SK-N-SH (cell line): ENCODE results near the gene ECSCR. TPM values are rescaled to one million over a fixed set of nuclear protein-coding genes. Genes with fewer than 3 reads are reported as not detected.

Source experiments
- CTCF ChIP-seq: fragments of 200-600 bp; sonication (generic); IDR thresholded peaks from 2 replicates; pipeline ENCODE4 v1.6.1; 2017; ENCODE audit warnings: antibody characterized with exemption, mild to moderate bottlenecking, moderate library complexity
- EZH2phosphoT487 ChIP-seq: fragments of 200-600 bp; sonication (generic); IDR thresholded peaks from 2 replicates; pipeline ENCODE4 v1.6.1; 2017; ENCODE audit warnings: low read depth, mixed run types, mild to moderate bottlenecking, antibody characterized with exemption, moderate library complexity, borderline replicate concordance
- FOSL2 ChIP-seq: IDR thresholded peaks from 2 replicates; pipeline ENCODE4 v1.4.0; 2012; ENCODE audit warnings: low read depth, mild to moderate bottlenecking, moderate library complexity, borderline replicate concordance
- FOXM1 ChIP-seq: IDR thresholded peaks from 2 replicates; pipeline ENCODE4 v1.4.0; 2012; ENCODE audit warnings: low read depth, mild to moderate bottlenecking
- GABPA ChIP-seq: IDR thresholded peaks from 2 replicates; pipeline ENCODE4 v1.4.0; 2012; ENCODE audit warnings: low read depth, mild to moderate bottlenecking
- IRF3 ChIP-seq: fragments of 150-350 bp; IDR thresholded peaks from 2 replicates; pipeline ENCODE4 v1.6.1; 2016; ENCODE audit warnings: mild to moderate bottlenecking, low read depth, low read length
- MAX ChIP-seq: IDR thresholded peaks from 2 replicates; pipeline ENCODE4 v1.4.0; 2012; ENCODE audit warnings: low read depth
- MXI1 ChIP-seq: IDR thresholded peaks from 2 replicates; pipeline ENCODE4 v1.6.1; 2012; ENCODE audit warnings: mild to moderate bottlenecking, low read depth, low read length, improper control_type of control experiment
- NFIC ChIP-seq: IDR thresholded peaks from 2 replicates; pipeline ENCODE4 v1.4.0; 2012; ENCODE audit warnings: borderline replicate concordance
- PBX3 ChIP-seq: IDR thresholded peaks from 2 replicates; pipeline ENCODE4; 2012
- POLR2AphosphoS5 ChIP-seq: IDR thresholded peaks from 2 replicates; pipeline ENCODE4 v1.6.1; 2012; ENCODE audit warnings: low read depth, low read length
- RAD21 ChIP-seq: IDR thresholded peaks from 2 replicates; pipeline ENCODE4 v1.6.1; 2012; ENCODE audit warnings: mild to moderate bottlenecking, low read length
- RCOR1 ChIP-seq: fragments of 150-350 bp; IDR thresholded peaks from 2 replicates; pipeline ENCODE4 v1.6.1; 2017; ENCODE audit warnings: antibody characterized with exemption, low read length
- REST ChIP-seq: IDR thresholded peaks from 2 replicates; pipeline ENCODE4 v1.6.1; 2012; ENCODE audit warnings: mild to moderate bottlenecking, low read depth, low read length, moderate library complexity
- SIN3A ChIP-seq: IDR thresholded peaks from 2 replicates; pipeline ENCODE4 v1.6.1; 2012; ENCODE audit warnings: low read depth, mild to moderate bottlenecking, low read length, moderate library complexity, borderline replicate concordance
- TEAD4 ChIP-seq: IDR thresholded peaks from 2 replicates; pipeline ENCODE4 v1.4.0; 2012; ENCODE audit warnings: mild to moderate bottlenecking, borderline replicate concordance; ENCODE audit not compliant: insufficient read depth
- USF1 ChIP-seq: IDR thresholded peaks from 2 replicates; pipeline ENCODE4 v1.4.0; 2012; ENCODE audit warnings: low read depth, borderline replicate concordance
- polyA plus RNA-seq, 3 experiments: library from polyadenylated mRNA; depleted of rRNA; stranded (reverse); fragments of >200 nt; gene quantifications; 2 replicates each; pipeline ENCODE4 v1.2.3, GENCODE V29; 2012

Gene ECSCR
- polyA plus RNA-seq, 1 of the 3 experiments (the other 2 are of a cell fraction) = 10.9 TPM

GRCh38 chr5:139403787-139404483 is 58.6 kb downstream of the ECSCR start, which contains the start of gene SPATA24 (continued):
- TF ChIP-seq REST (no peak), MXI1 (peak; percentile 79), RAD21 (no peak), NFIC (no peak), IRF3 (peak; percentile 27; the same call in 1 of the 2 replicates), POLR2AphosphoS5 (no peak), FOXM1 (no peak), MAX (peak; percentile 88; the same call in 1 of the 2 replicates), TEAD4 (no peak), FOSL2 (no peak), USF1 (no peak), RCOR1 (no peak), PBX3 (peak; percentile 39; the same call in 1 of the 2 replicates), CTCF (no peak), GABPA (peak; percentile 40; the same call in 1 of the 2 replicates), EZH2phosphoT487 (no peak), SIN3A (0 out of 2 replicates have a peak, but pooled peaks have one; percentile 11)
